NT2/D1 (cell line): ENCODE data around the gene STRN3.

Experiments used
- DNase-seq: peaks from one replicate; pipeline ENCODE4 v3.0.0-alpha.2; 2011; ENCODE audit warnings: low read depth, low spot score
- H3K27me3 ChIP-seq: 2 replicates; pipeline ENCODE4 v1.6.0; 2011; ENCODE audit warnings: mild to moderate bottlenecking; ENCODE audit not compliant: insufficient read length, insufficient read depth
- H3K36me3 ChIP-seq: 2 replicates; pipeline ENCODE4 v1.6.1; 2011; ENCODE audit warnings: mild to moderate bottlenecking, low read length, mixed read lengths; ENCODE audit not compliant: insufficient read depth, insufficient read length
- H3K4me1 ChIP-seq: 2 replicates; pipeline ENCODE4 v1.5.1; 2011; ENCODE audit not compliant: insufficient read depth, insufficient read length
- H3K4me3 ChIP-seq: 2 replicates; pipeline ENCODE4 v1.5.1; 2011; ENCODE audit warnings: low read depth; ENCODE audit not compliant: insufficient read length
- H3K9ac ChIP-seq: 2 replicates; pipeline ENCODE4 v1.6.0; 2011; ENCODE audit warnings: low read depth; ENCODE audit not compliant: insufficient read length
- H3K9me3 ChIP-seq: 2 replicates; pipeline ENCODE4 v1.5.1; 2011; ENCODE audit warnings: mild to moderate bottlenecking, low read length; ENCODE audit not compliant: insufficient read depth
- SUZ12 ChIP-seq: IDR thresholded peaks from 2 replicates; pipeline ENCODE4 v1.6.1; 2011; ENCODE audit not compliant: insufficient read length, insufficient read depth; ENCODE audit errors: extremely low read depth
- YY1 ChIP-seq: IDR thresholded peaks from 2 replicates; pipeline ENCODE4 v1.6.1; 2011; ENCODE audit not compliant: insufficient read length, insufficient read depth
- ZNF274 ChIP-seq: IDR thresholded peaks from 2 replicates; pipeline ENCODE4 v1.6.1; 2011; ENCODE audit warnings: mild to moderate bottlenecking, low read depth, low read length

The STRN3 gene

DNA sequence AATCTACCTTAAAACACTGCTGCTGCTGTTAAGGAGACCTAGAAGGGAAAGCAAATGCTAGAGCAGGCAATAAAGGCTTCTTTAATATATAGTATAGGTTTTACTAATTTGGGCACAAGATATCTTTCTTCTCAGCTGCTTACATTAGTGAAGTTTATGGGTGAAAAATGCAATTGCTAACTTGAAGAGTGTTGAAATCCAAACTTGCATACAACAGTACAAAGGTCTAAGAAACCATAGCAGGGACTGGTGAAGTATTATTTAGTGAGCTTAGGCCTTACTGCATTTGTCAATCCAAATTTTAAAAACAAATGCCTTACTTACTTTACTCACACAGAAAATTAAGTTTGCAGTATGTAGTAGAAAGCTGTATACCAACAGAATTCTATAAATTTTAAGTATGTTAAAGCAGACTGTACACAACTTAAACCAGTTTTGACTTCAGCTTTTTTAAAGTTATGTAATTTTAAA lies 2.1 kb downstream of the STRN3 start:
- Histone ChIP-seq H3K4me3 (peak overlapping the region; percentile 85), H3K4me1 (no peaks in the 10 kb centered on the region)
- no peak for DNase-seq

DNA sequence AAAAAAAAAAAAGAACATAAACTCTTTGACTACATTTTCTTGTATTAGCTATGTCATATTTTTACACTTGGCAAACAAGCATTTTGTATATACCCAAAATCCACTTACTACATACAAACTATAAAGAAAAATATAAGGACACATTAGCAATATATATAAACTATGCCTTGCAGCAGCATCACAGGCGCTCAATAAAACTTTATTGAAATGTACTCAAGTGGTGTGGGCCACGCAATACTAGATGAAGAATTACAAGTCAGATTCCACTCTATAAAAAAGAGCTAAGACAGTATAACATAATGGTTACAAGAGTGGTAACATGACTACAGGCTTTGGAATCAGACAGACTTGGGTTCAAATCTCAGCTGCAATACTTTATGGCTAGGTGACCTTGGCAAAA lies 3.8 kb downstream of the STRN3 start:
- no peak overlapping the region for H3K4me3 ChIP-seq
- H3K9me3 ChIP-seq = no peaks in the 10 kb centered on the region

More for the DNA sequence above, 2.1 kb downstream of the STRN3 start:
- peaks cover 20% of the 10 kb centered on the region for H3K36me3 ChIP-seq
- peak overlapping the region; percentile 42 for H3K9ac ChIP-seq
- no peak for TF ChIP-seq YY1
- no peak for TF ChIP-seq SUZ12
- no peak for TF ChIP-seq ZNF274
- H3K27me3 ChIP-seq = no peaks in the 10 kb centered on the region
- H3K9me3 ChIP-seq = no peaks in the 10 kb centered on the region

DNA sequence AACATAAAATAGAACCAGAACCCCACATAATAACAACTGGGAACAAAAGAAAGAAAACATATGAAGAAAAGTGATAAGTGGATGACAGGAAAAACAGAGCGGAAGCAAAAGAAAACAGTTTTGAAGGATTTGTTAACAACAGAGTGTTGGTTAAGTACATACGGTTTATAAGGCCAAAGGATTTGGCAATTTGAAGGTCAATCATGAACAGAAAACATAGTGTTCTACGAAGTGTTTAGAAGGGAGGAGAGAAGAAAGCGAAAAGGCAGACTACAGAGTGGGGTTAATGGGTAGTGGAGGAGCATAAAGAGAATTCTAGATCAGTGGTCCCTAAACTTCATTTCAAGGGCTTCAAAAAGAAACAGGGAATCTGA lies 4.6 kb downstream of the STRN3 start:
- TF ChIP-seq ZNF274 (no peak), YY1 (no peak), SUZ12 (no peak)
- Histone ChIP-seq H3K4me3 (no peak overlapping the region), H3K4me1 (no peaks in the 10 kb centered on the region), H3K9me3 (no peaks in the 10 kb centered on the region), H3K36me3 (peaks cover 29% of the 10 kb centered on the region), H3K9ac (no peak overlapping the region), H3K27me3 (no peaks in the 10 kb centered on the region)
- no peak for DNase-seq

More for the DNA sequence above, 3.8 kb downstream of the STRN3 start:
- Histone ChIP-seq H3K36me3 (peaks cover 29% of the 10 kb centered on the region), H3K27me3 (no peaks in the 10 kb centered on the region), H3K9ac (no peak overlapping the region), H3K4me1 (no peaks in the 10 kb centered on the region)
- no peak for TF ChIP-seq ZNF274
- TF ChIP-seq SUZ12 = no peak
- no peak for TF ChIP-seq YY1
- DNase-seq = no peak

DNA sequence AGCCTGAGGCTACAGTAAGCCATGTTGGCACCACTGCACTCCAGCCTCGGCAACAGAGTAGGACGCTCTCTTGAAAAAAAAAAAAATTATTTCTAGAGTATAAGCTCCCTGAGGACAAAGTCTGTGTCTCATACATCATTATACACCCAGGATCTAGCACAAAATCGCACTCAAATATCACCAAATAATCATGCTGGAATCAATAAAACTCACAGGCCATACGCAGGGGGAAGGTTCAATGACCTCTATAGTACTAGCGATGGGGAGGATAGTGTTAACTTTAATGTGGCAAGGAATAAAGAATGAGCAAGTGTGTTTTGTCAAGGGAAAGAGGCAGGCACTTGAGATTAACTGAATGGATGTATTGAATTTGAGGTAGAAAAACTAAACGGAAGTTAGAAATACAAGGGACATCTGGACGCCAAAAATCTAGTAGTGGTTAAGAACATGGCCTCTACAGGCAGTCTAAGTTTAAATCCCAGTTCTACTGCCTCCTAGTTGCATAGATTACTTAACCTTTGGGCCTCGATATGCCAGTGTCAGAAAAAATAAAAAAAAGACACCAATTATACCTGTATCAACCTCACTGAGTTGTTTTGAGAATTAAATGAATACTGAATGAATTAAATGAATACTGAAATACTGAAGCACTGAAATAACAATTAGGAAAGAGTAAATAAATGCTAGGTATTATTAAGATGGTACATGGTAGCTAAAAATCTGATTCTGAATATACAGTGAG lies 5.2 kb downstream of the STRN3 start:
- no peak overlapping the region for H3K9ac ChIP-seq
- no peaks in the 10 kb centered on the region for H3K4me1 ChIP-seq
- no peaks in the 10 kb centered on the region for H3K9me3 ChIP-seq
- H3K4me3 ChIP-seq = no peak overlapping the region
- no peaks in the 10 kb centered on the region for H3K27me3 ChIP-seq
- no peak for DNase-seq
- TF ChIP-seq YY1 (no peak), SUZ12 (no peak), ZNF274 (no peak)
- peaks cover 29% of the 10 kb centered on the region for H3K36me3 ChIP-seq

DNA sequence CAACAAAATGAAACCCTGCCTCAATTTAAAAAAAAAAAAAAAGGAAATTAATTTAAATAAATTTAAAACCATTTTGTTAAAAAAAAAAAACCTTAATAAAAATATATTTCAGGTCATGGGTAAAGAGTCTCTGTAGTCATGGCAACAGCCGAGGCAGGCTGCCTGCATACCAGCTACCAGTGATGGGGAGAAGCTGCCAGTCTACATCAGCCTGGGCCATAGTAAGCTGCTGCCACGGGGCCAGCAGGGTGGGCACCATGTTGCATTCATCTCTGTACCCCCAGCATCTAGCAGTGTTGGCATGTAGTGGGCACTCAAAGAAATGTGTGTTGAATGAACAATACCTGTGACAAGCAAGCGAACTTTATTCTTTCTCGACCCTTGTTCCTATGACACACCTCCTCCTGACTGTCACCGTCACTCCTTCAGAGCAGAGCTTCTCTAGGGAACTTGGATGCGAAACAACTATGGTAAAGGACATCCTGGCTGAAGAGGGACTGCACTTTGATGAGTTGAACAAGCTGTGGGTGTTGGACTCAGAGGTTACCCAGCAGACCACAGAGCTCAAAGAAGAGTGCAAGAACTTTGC lies 8.0 kb downstream of the STRN3 start:
- H3K27me3 ChIP-seq = no peaks in the 10 kb centered on the region
- no peaks in the 10 kb centered on the region for H3K9me3 ChIP-seq
- no peaks in the 10 kb centered on the region for H3K4me1 ChIP-seq
- peaks cover 30% of the 10 kb centered on the region for H3K36me3 ChIP-seq
- no peak overlapping the region for H3K9ac ChIP-seq
- no peak overlapping the region for H3K4me3 ChIP-seq
- TF ChIP-seq ZNF274 (no peak), YY1 (no peak), SUZ12 (no peak)
- DNase-seq = no peak

DNA sequence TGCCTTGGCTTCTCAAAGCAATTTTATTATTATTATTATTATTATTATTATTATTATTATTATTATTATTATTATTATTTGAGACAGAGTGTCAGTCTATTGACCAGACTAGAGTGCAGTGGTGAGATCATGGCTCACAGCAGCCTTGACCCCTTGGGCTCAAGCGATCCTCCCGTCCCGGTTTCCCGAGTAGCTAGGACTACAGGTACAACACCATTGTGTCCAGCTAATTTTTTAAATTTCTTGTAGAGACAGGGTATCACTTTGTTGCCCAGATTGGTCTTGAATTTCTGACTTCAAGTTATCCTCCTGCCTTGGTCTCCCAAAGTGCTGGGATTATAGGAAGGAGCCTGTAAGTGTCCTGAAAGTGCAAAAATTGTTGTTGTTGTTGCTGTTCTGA lies 12.3 kb downstream of the STRN3 start:
- Histone ChIP-seq H3K4me3 (no peak overlapping the region), H3K36me3 (peaks cover 16% of the 10 kb centered on the region)

DNA sequence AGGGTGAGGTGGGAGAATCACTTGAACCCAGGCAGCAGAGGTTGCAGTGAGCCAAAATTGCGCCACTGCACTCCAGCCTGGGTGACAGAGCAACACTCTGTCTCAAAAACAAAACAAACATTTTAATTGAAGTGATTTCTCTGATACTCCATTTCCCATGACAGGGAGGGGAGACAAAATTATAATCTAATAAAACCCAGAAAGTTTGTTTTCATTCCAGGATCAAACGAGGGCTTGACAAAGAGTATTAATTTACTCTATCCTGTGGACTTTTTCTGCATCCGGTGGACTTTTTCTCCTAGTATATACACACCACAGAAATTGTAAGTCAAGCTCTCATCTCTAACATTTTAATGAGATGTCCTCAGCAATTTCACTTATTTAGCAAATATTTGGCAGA lies 15.2 kb downstream of the STRN3 start:
- no peak overlapping the region for H3K4me3 ChIP-seq
- DNase-seq = no peak
- peaks cover 12% of the 10 kb centered on the region for H3K36me3 ChIP-seq
- H3K9me3 ChIP-seq = no peaks in the 10 kb centered on the region
- H3K4me1 ChIP-seq = no peaks in the 10 kb centered on the region
- no peak for TF ChIP-seq SUZ12
- no peak for TF ChIP-seq YY1
- no peak for TF ChIP-seq ZNF274
- H3K9ac ChIP-seq = no peak overlapping the region
- H3K27me3 ChIP-seq = no peaks in the 10 kb centered on the region

More for the DNA sequence above, 12.3 kb downstream of the STRN3 start:
- Histone ChIP-seq H3K9me3 (no peaks in the 10 kb centered on the region), H3K27me3 (no peaks in the 10 kb centered on the region), H3K9ac (no peak overlapping the region), H3K4me1 (no peaks in the 10 kb centered on the region)
- DNase-seq = no peak
- TF ChIP-seq ZNF274 = no peak
- TF ChIP-seq YY1 = no peak
- TF ChIP-seq SUZ12 = no peak
